AG04450 (cell line): ENCODE measurements around the gene RLN3. TPM values are rescaled to one million over a fixed set of nuclear protein-coding genes. Genes with fewer than 3 reads are reported as not detected.

Experiments used
- CTCF ChIA-PET: fragments of 300-600, 350-600 bp; formaldehyde crosslinking; extraction: SDS; loops from one replicate; lab custom pipeline; 2022; ENCODE audit warnings: antibody characterized with exemption, inconsistent platforms; lab: Charles Lee
- POLR2A ChIA-PET: fragments of 350-600 bp; formaldehyde crosslinking; extraction: SDS; loops from one replicate; lab custom pipeline; 2021; ENCODE audit warnings: antibody characterized with exemption, inconsistent platforms; lab: Yijun Ruan, JAX
- DNase-seq: peaks from one replicate; pipeline ENCODE4 v3.0.0-alpha.2; 2011; ENCODE audit warnings: low read depth, low spot score
- H3K27ac ChIP-seq: one replicate; pipeline ENCODE4 v1.5.1; 2012; ENCODE audit warnings: low read depth, low read length, control low read depth
- H3K27me3 ChIP-seq: one replicate; pipeline ENCODE4 v1.6.0; 2012; ENCODE audit warnings: low read length; ENCODE audit not compliant: control insufficient read depth, insufficient read depth
- H3K4me3 ChIP-seq: 2 replicates; pipeline ENCODE4 v1.5.1; 2011; ENCODE audit warnings: mild to moderate bottlenecking, low read depth, low read length, control low read depth
- H3K9me3 ChIP-seq: 2 replicates; pipeline ENCODE4 v1.5.1; 2012; ENCODE audit warnings: low read length; ENCODE audit not compliant: control insufficient read depth, insufficient read depth
- CTCF ChIP-seq: IDR thresholded peaks from 2 replicates; pipeline ENCODE4 v1.5.1; 2011; ENCODE audit warnings: low read depth, low read length, control low read depth, inconsistent platforms
- polyA plus RNA-seq: library from polyadenylated mRNA; depleted of rRNA; stranded (reverse); fragments of >200 nt; gene quantifications from 2 replicates; pipeline ENCODE4 v1.2.3, GENCODE V29; 2011

The RLN3 gene
- polyA plus RNA-seq, 1 experiment, result not detected

GRCh38 chr19:13984186-13984585 is 43.8 kb upstream of the RLN3 start:
- ChIA-PET POLR2A (no interaction called here), CTCF (no interaction called here)
- Histone ChIP-seq H3K4me3 (no peak overlapping the region), H3K27ac (no peak overlapping the region), H3K27me3 (no peaks in the 10 kb centered on the region), H3K9me3 (no peaks in the 10 kb centered on the region; the same call in 1 of the 2 replicates)
- no peak for TF ChIP-seq CTCF
- DNase-seq, result no peak

- POLR2A ChIA-PET, result interaction anchor here (0.5 kb wide), 1 partner anchor 123 kb away, joined by 3 read pairs; no protein-coding TSS in a partner anchor
- DNase-seq, result no peak
- CTCF ChIA-PET, result no interaction called here
Measured at GRCh38 chr19:13984875-13985741, 42.8 kb upstream of the RLN3 start.

GRCh38 chr19:13985771-13986347 is 42.1 kb upstream of the RLN3 start:
- no peak for TF ChIP-seq CTCF
- Histone ChIP-seq H3K27me3 (no peaks in the 10 kb centered on the region), H3K4me3 (no peak overlapping the region), H3K9me3 (no peaks in the 10 kb centered on the region; the same call in 1 of the 2 replicates), H3K27ac (peak overlapping the region; percentile 61)
- ChIA-PET CTCF (no interaction called here), POLR2A (interaction anchor here (0.5 kb wide), 1 partner anchor 123 kb away, joined by 3 read pairs; no protein-coding TSS in a partner anchor)
- no peak for DNase-seq

More at GRCh38 chr19:13984875-13985741, 42.8 kb upstream of the RLN3 start:
- no peak for TF ChIP-seq CTCF
- H3K9me3 ChIP-seq, result no peaks in the 10 kb centered on the region; the same call in 1 of the 2 replicates
- H3K27ac ChIP-seq, result no peak overlapping the region
- H3K27me3 ChIP-seq, result no peaks in the 10 kb centered on the region
- H3K4me3 ChIP-seq, result no peak overlapping the region

- no peak for TF ChIP-seq CTCF
- Histone ChIP-seq H3K27ac (peak overlapping the region; percentile 61), H3K9me3 (no peaks in the 10 kb centered on the region; the same call in 1 of the 2 replicates), H3K4me3 (peak overlapping the region; percentile 13; the same call in 1 of the 2 replicates), H3K27me3 (no peaks in the 10 kb centered on the region)
- peak; percentile 52 for DNase-seq
- CTCF ChIA-PET, result no interaction called here
- POLR2A ChIA-PET, result no interaction called here
Measured at GRCh38 chr19:13986348-13986904, 41.5 kb upstream of the RLN3 start.
